HG02610 (cell line): ENCODE results near the gene CBX1.
"Not testable (repeated sequence)": the region's sequence is repeated elsewhere in the genome, so short reads cannot be mapped to it uniquely, and the experiment has no call there.

ENCODE experiments used
- ATAC-seq: cut with Tn5 transposase; IDR thresholded peaks from one replicate; pipeline ENCODE4 v1.9.1; 2021; ENCODE audit warnings: mild to moderate bottlenecking, moderate library complexity; ENCODE audit not compliant: unreplicated experiment

CBX1 gene

GRCh38 chr17:48123776-48124388 lies 22.6 kb upstream of the CBX1 start:
- ATAC-seq, result no peak

DNA sequence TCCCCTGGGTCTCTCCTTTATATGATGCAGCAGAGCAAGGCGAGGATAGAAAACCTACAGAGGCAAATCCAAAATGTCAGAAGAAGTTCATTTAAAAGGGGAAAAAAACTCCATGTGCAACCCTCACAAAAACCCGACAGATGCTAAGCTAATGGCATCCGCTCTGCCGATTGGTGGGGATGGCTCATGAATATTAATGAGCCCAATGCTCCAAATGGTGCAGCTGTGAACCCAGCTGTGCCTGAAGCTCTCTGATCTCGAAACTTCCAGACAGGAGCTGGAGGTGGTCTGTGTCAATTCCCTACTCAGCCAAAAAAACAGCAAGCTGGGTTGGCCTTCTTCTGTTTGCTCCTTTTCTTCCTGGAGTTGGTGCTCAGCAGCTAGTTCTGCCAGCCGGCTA lies 21.8 kb upstream of the CBX1 start:
- ATAC-seq, result no peak

DNA sequence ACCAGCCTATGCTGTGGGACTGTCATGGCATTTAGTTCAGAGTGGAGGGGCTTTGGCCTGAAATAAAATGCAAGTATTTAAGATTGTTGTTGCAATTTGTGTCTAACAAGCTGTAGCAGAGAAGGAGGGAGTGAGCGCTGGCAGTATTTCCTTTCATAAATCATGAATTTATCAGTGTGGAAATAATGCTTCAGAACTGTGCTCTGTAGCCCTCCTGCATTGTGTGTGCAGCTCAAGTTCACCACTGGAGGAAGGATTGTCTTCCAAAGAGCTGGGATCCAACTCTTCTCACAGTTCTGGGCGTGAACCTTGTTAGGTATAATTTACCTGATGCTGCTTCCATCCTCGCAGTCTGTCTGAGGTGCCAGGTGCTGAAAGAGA lies 21.4 kb upstream of the CBX1 start:
- no peak for ATAC-seq

DNA sequence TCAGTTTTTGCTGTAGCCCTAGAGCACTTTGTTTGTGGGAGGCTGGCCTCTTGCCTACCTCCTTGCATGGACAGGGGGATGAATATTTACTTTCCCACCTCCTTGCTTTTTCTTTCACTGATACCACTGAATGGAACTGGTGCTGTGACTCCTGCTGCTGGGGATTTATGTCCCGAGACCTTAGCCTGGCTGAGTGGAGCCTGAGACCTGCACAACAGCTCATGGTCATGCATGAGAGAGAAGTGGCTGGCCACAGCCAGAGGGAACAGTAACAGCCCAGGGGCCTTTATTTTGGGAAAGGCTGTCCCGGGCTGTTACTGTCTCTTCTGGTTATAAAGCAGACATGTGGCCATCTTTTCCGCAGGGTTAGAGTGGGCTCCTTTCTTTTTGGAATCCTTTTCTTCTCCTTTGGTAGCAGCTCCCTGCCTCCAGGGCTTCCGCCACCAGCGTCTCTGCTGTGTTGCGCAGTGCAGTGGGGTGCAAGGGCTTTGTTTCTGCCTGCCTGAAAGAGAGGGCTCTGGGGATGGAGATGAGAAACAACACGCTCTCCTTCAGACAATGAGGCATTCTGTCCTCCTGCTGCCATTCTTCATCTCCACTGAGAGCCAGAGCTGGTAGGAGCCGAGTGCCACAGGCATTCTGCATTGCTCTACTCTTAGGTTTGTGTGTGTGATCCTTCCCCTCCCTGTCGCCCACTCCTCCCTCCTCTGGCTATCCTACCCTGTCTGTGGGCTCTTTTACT lies 20.8 kb upstream of the CBX1 start:
- ATAC-seq, result no peak

DNA sequence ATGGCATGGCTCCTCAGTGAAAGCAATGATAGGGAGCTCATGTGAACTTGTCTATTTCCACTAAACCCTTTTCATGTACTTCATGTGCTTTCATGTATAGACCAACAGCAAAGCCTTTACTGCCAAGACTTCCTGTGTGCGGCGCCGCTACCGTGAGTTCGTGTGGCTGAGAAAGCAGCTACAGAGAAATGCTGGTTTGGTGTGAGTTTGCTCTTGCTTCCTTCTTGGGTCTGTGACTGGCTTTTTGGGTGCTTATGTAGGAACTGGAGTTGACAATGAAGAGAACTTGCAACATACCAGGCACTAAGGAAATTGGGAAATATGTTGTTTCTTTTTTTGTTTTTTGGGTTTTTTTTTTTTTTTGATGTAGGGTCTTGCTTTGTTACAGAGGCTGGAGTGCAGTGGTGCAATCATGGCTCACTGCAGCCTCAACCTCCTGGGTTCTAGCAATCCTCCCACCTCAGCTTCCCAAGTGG lies 12.0 kb upstream of the CBX1 start:
- peak; percentile 31 for ATAC-seq

GRCh38 chr17:48111937-48112241 lies 10.6 kb upstream of the CBX1 start:
- ATAC-seq, result no peak

DNA sequence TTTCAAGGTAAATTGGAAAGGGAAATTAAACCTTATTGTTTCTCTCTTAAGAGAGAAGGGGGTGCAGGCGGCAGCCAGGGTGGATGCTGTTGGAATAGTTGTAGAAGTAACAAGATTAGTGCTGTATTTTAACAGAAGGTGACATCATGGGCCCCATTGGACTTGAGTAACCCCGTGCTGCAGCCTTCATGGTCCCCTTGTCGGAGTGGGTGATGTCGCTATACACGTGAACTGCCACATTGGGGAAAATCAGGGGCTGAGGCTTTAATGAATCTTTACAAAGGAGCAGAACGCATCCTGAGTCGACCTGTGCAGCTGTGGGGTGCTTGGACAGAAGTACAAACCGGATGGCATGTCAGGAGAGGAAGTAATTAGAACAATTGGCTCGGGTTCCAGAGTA lies 9.5 kb upstream of the CBX1 start:
- no peak for ATAC-seq

DNA sequence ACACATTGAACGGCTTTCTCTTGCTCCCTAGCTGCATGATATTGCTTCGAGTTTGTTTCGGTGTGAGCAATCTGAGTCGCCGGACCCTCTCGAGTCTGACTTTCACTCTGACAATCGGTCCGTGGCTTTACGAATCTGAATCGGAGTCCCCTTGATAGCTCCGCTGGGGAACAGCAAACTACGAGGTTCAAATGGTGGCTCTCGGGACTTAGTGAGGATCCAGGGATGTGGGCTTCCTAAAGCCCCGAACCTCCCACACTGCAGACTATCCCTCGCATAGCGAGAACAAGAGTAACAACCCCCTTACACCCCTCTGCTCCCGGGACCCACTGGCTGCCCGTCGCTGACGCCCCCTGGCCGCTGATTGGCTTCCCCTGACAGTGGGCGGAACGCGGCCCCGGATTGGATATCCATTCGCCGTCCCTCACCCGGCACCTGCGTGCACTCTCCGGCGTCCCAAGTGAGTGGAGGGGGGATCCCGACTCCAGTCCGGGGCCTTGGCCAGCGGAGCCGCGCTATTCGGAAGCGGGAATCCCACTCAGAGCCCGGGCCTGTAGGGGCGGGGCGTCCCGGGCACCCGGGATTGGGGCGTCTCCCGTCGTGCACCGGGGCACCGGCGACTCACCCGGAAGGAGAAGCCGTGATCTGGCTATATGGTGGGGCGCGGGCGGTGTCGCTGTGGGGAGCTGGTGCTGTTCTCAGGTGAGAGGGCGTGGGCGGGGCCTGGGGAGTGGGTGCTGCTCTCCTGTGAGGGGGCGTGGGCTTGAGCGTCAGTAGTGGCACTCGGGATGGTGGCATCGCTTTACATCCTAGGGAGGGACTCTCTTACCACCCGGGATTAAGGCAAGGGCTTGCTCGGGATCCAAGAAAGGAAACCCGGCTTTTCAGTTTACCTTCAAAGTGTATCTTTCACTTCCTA lies 6.1 kb upstream of the CBX1 start, which contains the start of gene SNX11:
SNX11 (plus strand) TSS at position 630 of the 919 bp plus-strand sequence. CDS start 4,278 bp downstream, outside the sequence.
- peak; percentile 75 for ATAC-seq

DNA sequence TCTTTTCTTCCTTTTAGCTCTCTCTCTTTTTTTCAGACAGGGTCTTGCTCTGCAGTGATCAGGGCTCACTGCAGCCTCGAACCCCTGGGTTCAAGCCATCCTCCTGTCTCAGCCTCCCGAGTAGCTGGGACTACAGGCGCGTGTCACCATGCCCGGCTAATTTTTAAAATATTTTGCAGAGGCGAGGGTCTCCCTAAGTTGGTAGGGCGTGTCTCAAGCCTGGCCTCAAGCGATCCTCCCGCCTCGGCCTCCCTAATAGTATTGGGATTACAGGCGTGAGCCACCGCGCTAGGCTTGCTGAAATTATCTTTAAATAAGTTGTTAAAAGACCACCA lies 5.5 kb upstream of the CBX1 start:
- no peak for ATAC-seq

GRCh38 chr17:48104440-48104839 lies 3.2 kb upstream of the CBX1 start:
- no peak for ATAC-seq

- ATAC-seq, result no peak
Observed at GRCh38 chr17:48102798-48103715, 1.8 kb upstream of the CBX1 start.

DNA sequence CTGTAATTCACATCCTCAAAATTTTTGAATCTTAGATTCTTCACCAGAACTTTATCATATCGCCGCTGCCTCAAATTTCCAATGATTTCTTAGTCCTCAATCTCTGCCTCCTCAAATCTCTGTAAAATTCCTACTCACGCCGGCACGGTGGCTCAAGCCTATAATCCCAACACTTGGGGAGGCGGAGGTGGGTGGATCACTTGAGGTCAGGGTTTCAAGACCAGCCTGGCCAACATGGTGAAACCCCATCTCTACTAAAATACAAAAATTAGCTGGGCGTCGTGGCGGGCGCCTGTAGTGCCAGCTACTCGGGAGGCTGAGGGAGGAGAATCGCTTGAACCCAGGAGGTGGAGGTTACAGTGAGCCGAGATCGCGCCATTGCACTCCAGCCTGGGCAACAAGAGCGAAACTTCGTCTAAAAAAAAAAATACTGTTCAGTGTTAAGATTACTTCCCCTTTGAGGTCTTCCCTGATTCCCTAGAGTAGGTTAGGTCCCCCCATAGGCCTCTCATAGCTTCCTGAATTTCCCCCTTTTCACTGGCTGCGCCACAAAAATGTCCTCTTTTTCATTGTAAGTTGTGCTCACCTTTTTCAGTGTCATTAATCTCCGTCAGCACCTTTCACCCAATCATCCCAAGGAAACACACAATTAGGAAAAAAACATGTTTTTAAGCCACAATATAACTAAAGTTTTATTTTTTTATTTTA lies 919 bp upstream of the CBX1 start:
- no peak for ATAC-seq

DNA sequence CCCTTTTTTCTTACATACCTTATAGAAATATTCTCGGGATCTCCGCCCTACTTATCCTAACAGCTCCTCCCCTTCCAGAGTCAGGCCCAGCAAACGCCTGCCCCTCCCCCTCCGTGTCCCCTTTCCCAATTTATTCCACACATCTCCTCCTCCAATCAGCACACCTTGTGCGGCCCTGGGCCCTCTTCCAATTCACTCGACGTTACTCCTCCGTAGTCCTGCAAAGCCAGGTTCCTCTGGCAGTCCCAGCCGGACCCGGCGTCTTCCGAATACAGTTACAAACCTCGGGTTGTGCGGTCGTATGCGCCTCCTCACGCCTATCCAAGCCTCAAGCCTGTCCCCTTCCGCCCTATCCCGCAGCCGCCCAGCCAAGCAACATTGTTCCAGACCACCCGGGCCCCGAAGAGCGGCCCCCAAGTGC lies 677 bp downstream of the CBX1 start:
- no peak for ATAC-seq

- no peak for ATAC-seq
Observed at GRCh38 chr17:48100160-48100559, 1.1 kb downstream of the CBX1 start.

DNA sequence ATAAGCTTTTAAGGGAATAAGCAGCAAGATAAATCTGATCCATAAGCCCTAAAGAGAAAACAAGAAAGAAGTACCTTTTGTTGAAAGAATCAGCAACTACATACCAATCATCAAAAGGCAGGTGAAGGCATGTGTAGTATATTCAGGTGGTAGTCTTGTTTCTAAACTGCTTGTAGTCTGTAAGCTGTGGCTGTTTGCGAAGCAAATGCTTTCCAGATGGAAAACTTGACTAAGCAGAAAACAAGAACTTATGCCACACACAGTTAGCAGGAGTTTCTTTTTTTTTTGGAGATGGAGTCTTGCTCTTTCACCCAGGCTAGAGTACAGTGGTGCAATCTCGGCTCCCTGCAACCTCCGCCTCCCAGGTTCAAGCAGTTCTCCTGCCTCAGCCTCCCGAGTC lies 5.7 kb downstream of the CBX1 start:
- no peak for ATAC-seq

- ATAC-seq, result no peak
Observed at GRCh38 chr17:48093341-48094045, 7.8 kb downstream of the CBX1 start.

DNA sequence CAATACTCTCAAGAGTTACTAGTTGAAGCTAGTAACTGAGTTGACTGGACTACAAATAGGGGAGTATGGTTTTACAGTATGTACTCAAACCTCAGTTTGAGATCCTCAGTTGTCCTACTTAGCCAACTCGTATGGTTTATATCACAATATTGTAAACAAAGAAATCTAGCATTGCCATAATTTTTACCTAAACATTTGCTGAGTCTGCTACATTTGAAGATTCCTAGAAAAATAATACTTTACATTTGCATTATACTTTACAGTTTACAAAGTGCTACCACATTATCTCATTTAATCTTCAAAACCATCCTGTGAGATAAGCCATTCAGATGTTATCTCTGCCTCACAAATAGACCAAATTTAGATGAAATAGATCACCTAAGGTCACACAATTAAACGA lies 16.3 kb downstream of the CBX1 start:
- no peak for ATAC-seq

DNA sequence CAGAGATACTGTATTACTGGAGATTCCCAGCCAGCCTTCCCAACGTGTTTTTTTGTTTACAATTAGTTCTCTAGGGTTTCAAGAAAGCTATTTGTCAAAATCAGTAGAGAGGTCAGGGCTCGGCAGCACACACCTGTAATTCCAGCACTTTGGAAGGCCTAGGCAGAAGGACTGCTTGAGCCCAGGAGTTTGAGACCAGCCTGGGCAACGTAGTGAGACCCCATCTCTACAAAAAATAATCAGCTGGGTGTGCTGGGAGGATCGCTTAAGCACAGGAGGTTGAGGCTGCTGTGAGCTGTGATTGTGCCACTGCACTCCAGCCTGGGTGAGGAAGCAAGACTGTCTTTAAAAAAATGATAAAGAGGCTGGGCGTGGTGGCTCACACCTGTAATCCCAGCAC lies 19.4 kb downstream of the CBX1 start:
- ATAC-seq, result no peak

- not testable (repeated sequence) for ATAC-seq
Observed at GRCh38 chr17:48077152-48077551, 24.1 kb downstream of the CBX1 start.
